ENCODE results near the gene MLANA. TPM values are rescaled to one million over a fixed set of nuclear protein-coding genes. Genes with fewer than 3 reads are reported as not detected.

MLANA gene
- total RNA-seq, 4 donors from 2014 or later = not detected

- intact Hi-C loops (cut with DNase I) = no loop called here
- H3K36me3 ChIP-seq = peaks cover 0 to 36% (median 0%) of the 10 kb centered on the region in 3 donors
- no peaks in the 10 kb centered on the region for H3K9me3 ChIP-seq
- 88 to 89% methylated on average over 5 of the region's 5 CpGs for WGBS, 2 donors
- no peak overlapping the region for H3K4me3 ChIP-seq
- H3K27ac ChIP-seq = no peak overlapping the region
- no peak for DNase-seq
- no peaks in the 10 kb centered on the region for H3K27me3 ChIP-seq
- no peaks in the 10 kb centered on the region for H3K4me1 ChIP-seq
- TF ChIP-seq CTCF (IDR thresholded peaks at IDR 0.05) (no peak), POLR2A (IDR thresholded peaks at IDR 0.05) (no peak)
These were observed 7.2 kb downstream of the MLANA start for GRCh38 chr9:5897851-5898250.

GRCh38 chr9:5899292-5899691 lies 8.6 kb downstream of the MLANA start:
- Histone ChIP-seq H3K9me3 (no peaks in the 10 kb centered on the region), H3K4me3 (no peak overlapping the region), H3K4me1 (no peaks in the 10 kb centered on the region), H3K27me3 (no peaks in the 10 kb centered on the region), H3K27ac (no peak overlapping the region), H3K36me3 (peaks cover 0 to 44% (median 0%) of the 10 kb centered on the region in 3 donors)
- no peak for DNase-seq
- intact Hi-C loops (cut with DNase I) = no loop called here
- WGBS, 2 donors = 66 to 79% methylated on average over 2 of the region's 2 CpGs
- TF ChIP-seq CTCF (IDR thresholded peaks at IDR 0.05) (no peak), POLR2A (IDR thresholded peaks at IDR 0.05) (no peak)

DNA sequence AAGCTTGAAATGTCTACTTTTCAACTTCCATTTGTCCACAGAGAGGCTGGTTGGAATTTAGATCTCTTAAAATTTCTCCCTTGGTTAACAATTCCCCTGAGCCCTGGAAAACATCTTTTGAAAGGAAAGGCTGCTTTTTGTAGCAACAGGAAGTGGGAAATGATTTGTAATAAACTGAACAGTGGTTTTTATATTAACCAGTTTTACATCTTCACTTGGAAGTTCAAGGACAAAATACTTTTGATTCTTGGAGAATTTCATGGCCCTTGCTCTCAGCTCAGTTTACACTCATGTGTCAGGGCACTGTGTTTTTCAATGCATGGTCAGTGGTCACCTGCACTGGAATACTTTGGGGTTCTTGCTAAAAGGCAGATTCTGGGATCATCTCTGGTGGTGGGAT lies 9.9 kb downstream of the MLANA start:
- intact Hi-C loops (cut with DNase I) = no loop called here
- no peak for DNase-seq
- no peaks in the 10 kb centered on the region for H3K9me3 ChIP-seq
- H3K4me1 ChIP-seq = no peaks in the 10 kb centered on the region
- H3K36me3 ChIP-seq = peaks cover 0 to 54% (median 0%) of the 10 kb centered on the region in 3 donors
- TF ChIP-seq POLR2A (IDR thresholded peaks at IDR 0.05) = no peak
- no peak for TF ChIP-seq CTCF (IDR thresholded peaks at IDR 0.05)
- H3K27me3 ChIP-seq = no peaks in the 10 kb centered on the region
- no peak overlapping the region for H3K27ac ChIP-seq
- no peak overlapping the region for H3K4me3 ChIP-seq

DNA sequence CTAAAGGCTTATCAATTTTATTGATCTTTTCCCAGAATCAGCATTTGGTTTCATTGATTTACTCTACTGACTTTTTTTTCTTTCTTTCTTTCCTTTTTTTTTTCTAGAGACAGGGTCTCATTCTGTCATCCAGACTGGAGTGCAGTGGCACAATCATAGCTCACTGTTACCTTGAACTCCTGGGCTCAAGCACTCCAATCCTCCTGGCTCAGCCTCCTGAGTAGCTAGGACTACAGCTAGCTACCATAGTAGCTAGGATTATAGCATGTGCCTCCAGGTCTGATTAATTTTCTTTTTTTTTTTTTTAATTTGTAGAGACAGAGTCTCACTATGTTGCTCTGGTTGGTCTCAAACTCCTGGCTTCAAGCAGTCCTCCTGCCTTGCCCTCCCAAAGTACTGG lies 11.7 kb downstream of the MLANA start:
- TF ChIP-seq POLR2A (IDR thresholded peaks at IDR 0.05) (no peak), CTCF (IDR thresholded peaks at IDR 0.05) (no peak)
- Histone ChIP-seq H3K9me3 (no peaks in the 10 kb centered on the region), H3K36me3 (peaks cover 0 to 55% (median 0%) of the 10 kb centered on the region in 3 donors), H3K27ac (no peak overlapping the region), H3K4me3 (no peak overlapping the region), H3K27me3 (no peaks in the 10 kb centered on the region), H3K4me1 (no peaks in the 10 kb centered on the region)
- intact Hi-C loops (cut with DNase I) = no loop called here
- DNase-seq = no peak

DNA sequence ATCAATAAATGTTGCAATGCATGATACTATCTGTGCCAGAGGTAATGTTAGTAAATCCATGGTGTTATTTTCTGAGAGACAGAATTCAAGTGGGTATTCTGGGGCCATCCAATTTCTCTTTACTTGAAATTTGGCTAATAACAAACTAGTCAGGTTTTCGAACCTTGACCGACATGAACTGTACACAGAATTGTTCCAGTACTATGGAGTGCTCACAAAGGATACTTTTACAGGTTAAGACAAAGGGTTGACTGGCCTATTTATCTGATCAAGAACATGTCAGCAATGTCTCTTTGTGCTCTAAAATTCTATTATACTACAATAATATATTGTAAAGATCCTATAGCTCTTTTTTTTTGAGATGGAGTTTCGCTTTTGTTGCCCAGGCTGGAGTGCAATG lies 18.2 kb downstream of the MLANA start:
- 93 to 94% methylated on average over 3 of the region's 3 CpGs for WGBS, 2 donors
- intact Hi-C loops (cut with DNase I) = no loop called here
- Histone ChIP-seq H3K27ac (no peak overlapping the region), H3K27me3 (no peaks in the 10 kb centered on the region), H3K4me3 (no peak overlapping the region), H3K9me3 (no peaks in the 10 kb centered on the region), H3K36me3 (peaks cover 0 to 42% (median 4%) of the 10 kb centered on the region in 3 donors), H3K4me1 (no peaks in the 10 kb centered on the region)
- DNase-seq = no peak
- TF ChIP-seq CTCF (IDR thresholded peaks at IDR 0.05) (no peak), POLR2A (IDR thresholded peaks at IDR 0.05) (no peak)
